Stimulated activated CD8-positive, alpha-beta memory T cell treated with anti-CD3 and anti-CD28 coated beads, Interleukin-15, amount 100 ng/mL, for 24 hours (primary cell): Measurements from ENCODE around the gene MR1.

Experiments
- DNase-seq: peaks from one replicate; pipeline ENCODE4 v3.0.0-alpha.2; 2020; ENCODE audit warnings: low read depth

Gene MR1

GRCh38 chr1:181108304-181108867 lies 74.6 kb downstream of the MR1 start:
- no peak for DNase-seq

- DNase-seq = no peak
These were observed 76.2 kb downstream of the MR1 start for GRCh38 chr1:181110013-181110412.
